ENCODE measurements around the gene RNF115. TPM values are rescaled to one million over a fixed set of nuclear protein-coding genes. Genes with fewer than 3 reads are reported as not detected.

RNF115 gene
- total RNA-seq, 1 experiment from 2014 or later = 11.0 TPM

- H2BK20ac ChIP-seq (ENCODE audit: low read depth, low read length, poor library complexity, severe bottlenecking) = no peak overlapping the region
- H3K79me1 ChIP-seq (ENCODE audit: insufficient read depth, low read depth, low read length, poor library complexity, severe bottlenecking) = no peaks in the 10 kb centered on the region
- H2BK5ac ChIP-seq (ENCODE audit: insufficient read length, low read length) = no peak overlapping the region
- no peak overlapping the region for H2BK120ac ChIP-seq (ENCODE audit: low read depth, low read length, poor library complexity, severe bottlenecking)
- no peak overlapping the region for H4K8ac ChIP-seq (replicated peaks; ENCODE audit: insufficient read length, low read depth, low read length)
- H2AFZ ChIP-seq (ENCODE audit: low read length) = no peak overlapping the region
- no peak overlapping the region for H3K18ac ChIP-seq (ENCODE audit: insufficient read length, low read depth, low read length)
- TF ChIP-seq CTCF (conservative IDR thresholded peaks at IDR 0.05) = no peak
- no CpG with 5 or more reads among the region's 4 CpGs for WGBS (ENCODE audit: extremely low coverage, insufficient read length, low lambda C conversion rate)
- H3K4ac ChIP-seq (ENCODE audit: low read depth, low read length) = no peak overlapping the region
- no peak for DNase-seq
- no peak overlapping the region for H3K4me2 ChIP-seq (ENCODE audit: insufficient read depth, insufficient read length, low read length)
- H3K79me2 ChIP-seq (ENCODE audit: insufficient read depth, low read length) = no peaks in the 10 kb centered on the region
- H3K9me3 ChIP-seq (ENCODE audit: control insufficient read depth, low read depth, low read length) = no peaks in the 10 kb centered on the region
- H3K27ac ChIP-seq (ENCODE audit: insufficient read length, low read depth, low read length) = no peak overlapping the region
- no peak overlapping the region for H4K91ac ChIP-seq (ENCODE audit: insufficient read length, low read depth, low read length)
- Mint-ChIP-seq H3K4me3 (no peak overlapping the region), H3K4me1 (no peaks in the 10 kb centered on the region), H3K27ac (no peak overlapping the region), H3K9me3 (no peaks in the 10 kb centered on the region), H3K36me3 (ENCODE audit: insufficient read depth in 1 of 3, low read depth in 3 of 3) (peaks cover 0 to 20% (median 10%) of the 10 kb centered on the region in 3 experiments; a peak in 5 of 7 replicates), H3K27me3 (ENCODE audit: low read depth) (no peaks in the 10 kb centered on the region)
- no peaks in the 10 kb centered on the region for H3K23me2 ChIP-seq (ENCODE audit: insufficient read length, low read depth, low read length, poor library complexity, severe bottlenecking)
- no peak overlapping the region for H2BK15ac ChIP-seq (ENCODE audit: low read depth, low read length)
- no peak overlapping the region for H3K9ac ChIP-seq (ENCODE audit: extremely low read depth, insufficient read length, low read length)
- H3K56ac ChIP-seq (ENCODE audit: insufficient read length, low read depth, low read length) = no peak overlapping the region
- H3K14ac ChIP-seq (ENCODE audit: insufficient read depth, low read length) = no peak overlapping the region
- no peak overlapping the region for H4K5ac ChIP-seq (ENCODE audit: insufficient read length, low read depth, low read length)
- no peak overlapping the region for H2AK5ac ChIP-seq (ENCODE audit: insufficient read length, low read length)
- H4K20me1 ChIP-seq (ENCODE audit: control insufficient read depth, insufficient read depth, insufficient read length) = no peaks in the 10 kb centered on the region
- no peaks in the 10 kb centered on the region for H3K27me3 ChIP-seq (ENCODE audit: insufficient read depth, low read length)
- H2BK12ac ChIP-seq (ENCODE audit: insufficient read length, low read depth, low read length) = no peak overlapping the region
- H3K23ac ChIP-seq (ENCODE audit: insufficient read length, low read depth, low read length) = no peak overlapping the region
- H3K4me1 ChIP-seq (ENCODE audit: insufficient read depth, low read length) = no peaks in the 10 kb centered on the region
- H3T11ph ChIP-seq (ENCODE audit: low read length) = no peak overlapping the region
Observed at GRCh38 chr1:145740269-145740668, 83.6 kb downstream of the RNF115 start.
